Articular chondrocyte of knee joint (primary cell): Measurements from ENCODE around the gene OR1G1. TPM values are rescaled to one million over a fixed set of nuclear protein-coding genes. Genes with fewer than 3 reads are reported as not detected.

ENCODE experiments used
- total RNA-seq: library from RNA; depleted of rRNA; stranded (reverse); fragments of >200 nt; gene quantifications from 2 replicates; pipeline ENCODE4 v1.2.3, GENCODE V29; 2012

The OR1G1 gene
- not detected in 2 replicates for total RNA-seq

DNA sequence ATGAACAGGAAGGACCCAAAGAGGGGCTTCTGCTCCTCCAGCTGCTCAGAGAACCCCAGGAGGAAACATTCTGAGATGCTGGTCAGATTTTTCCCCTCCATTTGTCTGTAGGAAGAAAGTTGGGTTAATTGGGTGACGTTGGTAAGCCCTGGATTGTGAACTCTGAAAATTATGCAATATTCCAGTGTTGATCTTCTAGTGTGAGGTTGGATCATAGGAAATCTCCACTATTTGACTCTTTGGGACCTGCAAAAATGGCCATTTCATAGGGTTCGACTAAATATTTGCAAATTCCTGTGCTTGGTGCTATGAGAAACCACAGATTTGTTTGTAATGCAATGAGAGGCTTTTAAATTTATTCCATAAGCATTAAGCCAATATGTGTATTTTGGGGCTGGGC is at the start of gene OR1G1:
Gene OR1G1, minus strand, starts transcription at position 101 of the 400 bp plus-strand sequence. Its CDS starts 0 bp downstream, at position 101.

DNA sequence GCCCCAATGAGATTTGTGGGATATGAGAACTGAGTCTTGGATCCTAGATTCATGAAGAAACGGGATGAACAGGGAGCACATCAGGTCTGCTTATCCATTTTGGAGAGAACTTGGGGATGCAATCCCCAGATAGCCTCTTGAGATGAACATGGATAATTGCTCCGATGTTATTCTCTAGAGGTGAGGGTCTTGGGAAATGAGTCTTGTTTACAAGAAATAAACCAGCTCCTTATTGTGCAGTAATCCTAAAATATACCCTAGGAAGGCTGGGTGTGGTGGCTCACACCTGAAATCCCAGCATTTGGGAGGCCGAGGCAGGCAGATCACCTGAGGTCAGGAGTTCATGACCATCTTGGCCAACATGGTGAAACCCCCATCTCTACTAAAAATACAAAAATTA is 23.0 kb downstream of the OR1G1 start, which contains the start of gene OR1D2:
Gene OR1D2, minus strand, starts transcription at position 101 of the 400 bp plus-strand sequence. CDS start 11,426 bp downstream, outside the sequence.

Other genes with a start within 250 kb of the OR1G1 start
- gene OR1D5, start 63.9 kb downstream of the OR1G1 start, total RNA-seq, result not detected in 2 replicates
- under 0.01 TPM in 1 of 2 replicates, not detected in the other for gene OR1D2, start 23.1 kb downstream of the OR1G1 start, total RNA-seq
- not detected in 2 replicates for gene OR1A2, start 70.0 kb upstream of the OR1G1 start, total RNA-seq
- not detected in 2 replicates for gene OR1A1, start 80.1 kb upstream of the OR1G1 start, total RNA-seq
- 0.13 TPM in 1 of 2 replicates, not detected in the other for gene OR3A1, start 170.8 kb upstream of the OR1G1 start, total RNA-seq